KMS-11 (cell line): ENCODE measurements around the gene SMPDL3A.
A peak's percentile ranks its signal among the peaks of the same experiment; 100 is the strongest.

Source experiments
- H2AFZ ChIP-seq: fragments of 200-600 bp; sonication (generic); 2 replicates; pipeline ENCODE4 v1.6.1; 2016; ENCODE audit warnings: antibody characterized with exemption, mixed run types, low read depth
- H3K27ac ChIP-seq: fragments of 200-600 bp; sonication (generic); 2 replicates; pipeline ENCODE4 v1.6.1; 2016; ENCODE audit warnings: mild to moderate bottlenecking, mixed run types
- H3K27me3 ChIP-seq: fragments of 200-600 bp; sonication (generic); 2 replicates; pipeline ENCODE4 v1.6.1; 2017; ENCODE audit warnings: mild to moderate bottlenecking, low read depth, mixed run types, moderate library complexity; ENCODE audit not compliant: insufficient read depth
- H3K36me3 ChIP-seq: fragments of 200-600 bp; sonication (generic); 2 replicates; pipeline ENCODE4 v1.6.1; 2017; ENCODE audit warnings: mild to moderate bottlenecking, mixed run types; ENCODE audit not compliant: insufficient read depth
- H3K4me1 ChIP-seq: fragments of 200-600 bp; sonication (generic); 2 replicates; pipeline ENCODE4 v1.6.1; 2016; ENCODE audit warnings: mild to moderate bottlenecking, low read depth, mixed run types; ENCODE audit not compliant: poor library complexity, severe bottlenecking
- H3K4me2 ChIP-seq: fragments of 200-600 bp; sonication (generic); 2 replicates; pipeline ENCODE4 v1.7.0; 2016; ENCODE audit warnings: mild to moderate bottlenecking, mixed run types
- H3K4me3 ChIP-seq: fragments of 200-600 bp; sonication (generic); IDR thresholded peaks from 2 replicates; pipeline ENCODE4 v1.6.1; 2017; ENCODE audit warnings: low read depth, low read length, mixed read lengths; ENCODE audit not compliant: insufficient read depth
- H3K79me2 ChIP-seq: fragments of 200-600 bp; sonication (generic); 2 replicates; pipeline ENCODE4 v1.6.1; 2016; ENCODE audit warnings: low read depth, mixed run types; ENCODE audit not compliant: insufficient read depth
- H3K9ac ChIP-seq: fragments of 200-600 bp; sonication (generic); 2 replicates; pipeline ENCODE4 v1.6.1; 2016; ENCODE audit warnings: mild to moderate bottlenecking, mixed run types
- H4K20me1 ChIP-seq: fragments of 200-600 bp; sonication (generic); 2 replicates; pipeline ENCODE4 v1.6.1; 2016; ENCODE audit warnings: mild to moderate bottlenecking, mixed run types; ENCODE audit not compliant: insufficient read depth
- TF ChIP-seq, protein P1 (sequence below): fragments of 200-600 bp; sonication (generic); conservative IDR thresholded peaks from 2 replicates; pipeline ENCODE4 v1.6.1; 2017; ENCODE audit warnings: low read depth, mild to moderate bottlenecking, antibody characterized with exemption, low read length, moderate library complexity, mixed read lengths

The SMPDL3A gene

DNA sequence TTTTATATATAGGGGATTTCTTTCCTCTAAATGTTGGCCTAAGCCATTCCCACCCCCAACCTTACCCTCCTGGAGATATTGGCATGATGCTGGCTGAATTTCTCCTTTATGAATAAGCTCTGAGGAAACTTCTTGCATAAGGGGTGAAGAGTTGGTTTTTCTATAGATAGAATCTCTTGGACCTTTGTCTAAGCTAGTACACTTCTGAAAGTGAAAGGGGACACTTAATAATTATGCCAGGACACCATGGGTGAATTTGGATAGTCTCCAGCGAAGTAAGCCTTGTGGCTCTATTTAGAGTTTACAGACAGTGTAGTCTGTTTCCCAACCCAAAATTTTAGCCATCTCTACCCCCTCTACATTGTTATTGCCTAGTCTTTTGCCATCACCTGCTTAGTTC lies 36.6 kb upstream of the SMPDL3A start:
- TF ChIP-seq, protein P1, sequence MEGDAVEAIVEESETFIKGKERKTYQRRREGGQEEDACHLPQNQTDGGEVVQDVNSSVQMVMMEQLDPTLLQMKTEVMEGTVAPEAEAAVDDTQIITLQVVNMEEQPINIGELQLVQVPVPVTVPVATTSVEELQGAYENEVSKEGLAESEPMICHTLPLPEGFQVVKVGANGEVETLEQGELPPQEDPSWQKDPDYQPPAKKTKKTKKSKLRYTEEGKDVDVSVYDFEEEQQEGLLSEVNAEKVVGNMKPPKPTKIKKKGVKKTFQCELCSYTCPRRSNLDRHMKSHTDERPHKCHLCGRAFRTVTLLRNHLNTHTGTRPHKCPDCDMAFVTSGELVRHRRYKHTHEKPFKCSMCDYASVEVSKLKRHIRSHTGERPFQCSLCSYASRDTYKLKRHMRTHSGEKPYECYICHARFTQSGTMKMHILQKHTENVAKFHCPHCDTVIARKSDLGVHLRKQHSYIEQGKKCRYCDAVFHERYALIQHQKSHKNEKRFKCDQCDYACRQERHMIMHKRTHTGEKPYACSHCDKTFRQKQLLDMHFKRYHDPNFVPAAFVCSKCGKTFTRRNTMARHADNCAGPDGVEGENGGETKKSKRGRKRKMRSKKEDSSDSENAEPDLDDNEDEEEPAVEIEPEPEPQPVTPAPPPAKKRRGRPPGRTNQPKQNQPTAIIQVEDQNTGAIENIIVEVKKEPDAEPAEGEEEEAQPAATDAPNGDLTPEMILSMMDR = no peak
- peak overlapping the region; percentile 50; the same call in 1 of the 2 replicates for H2AFZ ChIP-seq
- peak overlapping the region; percentile 80 for H3K27ac ChIP-seq
- H3K4me2 ChIP-seq = peak overlapping the region; percentile 87
- no peaks in the 10 kb centered on the region for H3K27me3 ChIP-seq
- no peaks in the 10 kb centered on the region for H3K36me3 ChIP-seq
- no peaks in the 10 kb centered on the region for H4K20me1 ChIP-seq
- peak overlapping the region; percentile 32; the same call in 1 of the 2 replicates for H3K9ac ChIP-seq
- peaks cover 56% of the 10 kb centered on the region for H3K4me1 ChIP-seq
- no peak overlapping the region for H3K4me3 ChIP-seq
- H3K79me2 ChIP-seq = no peaks in the 10 kb centered on the region

DNA sequence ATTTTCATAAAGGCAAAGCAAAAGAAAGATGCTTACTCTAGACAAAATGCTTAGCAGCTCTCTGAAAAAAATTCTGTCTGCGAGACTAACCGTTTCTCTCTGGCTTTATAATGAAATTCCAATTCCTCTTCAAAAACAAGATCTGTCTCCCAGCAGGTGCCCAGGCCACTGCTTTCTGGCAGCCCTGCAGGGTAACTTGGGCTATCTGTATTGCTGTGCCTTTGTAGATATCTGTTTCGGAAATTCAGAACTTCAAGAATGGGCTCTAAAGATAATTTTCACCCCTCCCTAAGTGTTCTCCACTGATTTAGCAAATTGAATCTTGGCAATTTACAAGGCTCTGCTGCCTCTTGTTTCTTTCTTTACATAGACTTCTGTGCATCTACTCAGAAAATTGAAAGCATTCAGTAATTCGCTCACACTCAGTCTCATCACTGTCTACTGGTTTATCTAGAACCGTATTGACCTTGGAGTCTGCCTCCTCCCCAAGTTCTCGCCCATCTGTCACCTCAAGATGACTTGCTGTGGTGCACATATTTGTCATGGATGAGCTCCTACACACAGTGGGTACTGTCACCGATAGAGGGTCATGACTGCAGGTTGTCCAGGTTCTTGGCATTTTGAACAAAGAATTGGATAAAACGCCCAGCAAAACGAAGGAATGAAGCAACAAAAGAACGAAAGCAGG lies 35.9 kb upstream of the SMPDL3A start:
- TF ChIP-seq, protein P1 = no peak
- peak overlapping the region; percentile 80 for H3K27ac ChIP-seq
- peak overlapping the region; percentile 87 for H3K4me2 ChIP-seq
- no peaks in the 10 kb centered on the region for H4K20me1 ChIP-seq
- no peaks in the 10 kb centered on the region for H3K36me3 ChIP-seq
- H3K79me2 ChIP-seq = no peaks in the 10 kb centered on the region
- H2AFZ ChIP-seq = peak overlapping the region; percentile 50
- no peaks in the 10 kb centered on the region for H3K27me3 ChIP-seq
- H3K9ac ChIP-seq = peak overlapping the region; percentile 32; the same call in 1 of the 2 replicates
- peaks cover 61% of the 10 kb centered on the region for H3K4me1 ChIP-seq
- no peak overlapping the region for H3K4me3 ChIP-seq

DNA sequence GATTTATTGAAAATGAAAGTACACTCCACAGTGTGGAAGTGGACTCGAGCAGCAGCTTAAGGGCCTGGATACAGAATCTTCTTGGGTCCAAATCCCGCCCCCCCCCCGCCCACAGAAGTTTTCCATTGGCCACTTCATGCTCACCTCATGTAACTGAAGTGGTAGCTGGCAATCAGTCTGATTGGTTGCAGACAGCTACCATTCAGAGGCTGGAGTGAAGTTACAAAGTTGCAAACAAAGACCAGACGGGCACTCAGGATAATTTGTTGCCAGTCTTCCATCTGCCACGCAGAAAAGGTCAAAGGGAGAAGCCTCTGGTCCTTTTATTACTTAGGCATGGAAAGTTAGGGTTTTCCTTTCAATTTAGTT lies 35.4 kb upstream of the SMPDL3A start:
- H3K36me3 ChIP-seq = no peaks in the 10 kb centered on the region
- no peaks in the 10 kb centered on the region for H3K27me3 ChIP-seq
- H3K79me2 ChIP-seq = no peaks in the 10 kb centered on the region
- H3K9ac ChIP-seq = peak overlapping the region; percentile 32; the same call in 1 of the 2 replicates
- peaks cover 66% of the 10 kb centered on the region for H3K4me1 ChIP-seq
- peak overlapping the region; percentile 50; the same call in 1 of the 2 replicates for H2AFZ ChIP-seq
- TF ChIP-seq, protein P1 = no peak
- no peaks in the 10 kb centered on the region for H4K20me1 ChIP-seq
- peak overlapping the region; percentile 80 for H3K27ac ChIP-seq
- peak overlapping the region; percentile 87 for H3K4me2 ChIP-seq
- no peak overlapping the region for H3K4me3 ChIP-seq

DNA sequence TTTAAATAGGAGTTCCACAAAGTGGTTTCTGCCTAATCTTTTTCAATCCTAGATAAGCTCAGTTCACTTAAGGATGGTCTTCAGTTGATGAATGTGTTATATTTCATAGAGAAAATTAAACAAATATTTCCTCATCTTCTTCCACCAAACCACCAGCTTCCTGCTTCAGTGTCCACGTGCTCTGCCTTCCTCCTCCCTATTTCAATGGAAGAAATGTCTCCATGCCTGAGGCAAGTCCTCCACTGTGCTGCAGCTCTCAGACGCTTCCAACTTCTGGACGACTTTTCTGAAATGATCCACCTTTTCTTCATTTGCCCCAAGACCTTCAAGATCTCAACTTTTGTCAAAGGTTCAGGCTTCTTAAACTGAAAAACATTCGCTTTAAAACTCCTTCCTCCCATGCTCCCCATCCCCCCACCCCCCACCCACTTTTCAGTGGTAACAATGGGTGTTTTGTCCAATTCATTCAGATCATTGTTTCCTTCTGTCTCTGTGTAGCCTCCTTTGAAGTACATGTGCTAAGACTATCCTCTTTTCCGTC lies 34.8 kb upstream of the SMPDL3A start:
- peak overlapping the region; percentile 80 for H3K27ac ChIP-seq
- H3K9ac ChIP-seq = no peak overlapping the region
- no peaks in the 10 kb centered on the region for H3K79me2 ChIP-seq
- no peak overlapping the region; the same call in 1 of the 2 replicates for H2AFZ ChIP-seq
- no peaks in the 10 kb centered on the region for H3K27me3 ChIP-seq
- TF ChIP-seq, protein P1 = no peak
- H4K20me1 ChIP-seq = no peaks in the 10 kb centered on the region
- H3K4me3 ChIP-seq = no peak overlapping the region
- no peaks in the 10 kb centered on the region for H3K36me3 ChIP-seq
- H3K4me1 ChIP-seq = peaks cover 67% of the 10 kb centered on the region
- peak overlapping the region; percentile 87; the same call in 1 of the 2 replicates for H3K4me2 ChIP-seq
